ENCODE data around the gene FLRT1.

FLRT1 gene

GRCh38 chr11:64069401-64070313, 33.9 kb downstream of the FLRT1 start:
- H3K4me3 ChIP-seq (ENCODE audit: low read length), result no peak overlapping the region
- no peak for TF ChIP-seq ZNF274 (IDR thresholded peaks at IDR 0.05; ENCODE audit: low read depth, low read length)

- H3K4me3 ChIP-seq (ENCODE audit: low read length), result no peak overlapping the region
- no peak for TF ChIP-seq ZNF274 (IDR thresholded peaks at IDR 0.05; ENCODE audit: low read depth, low read length)
Observed at GRCh38 chr11:64070314-64070681, 34.6 kb downstream of the FLRT1 start.

DNA sequence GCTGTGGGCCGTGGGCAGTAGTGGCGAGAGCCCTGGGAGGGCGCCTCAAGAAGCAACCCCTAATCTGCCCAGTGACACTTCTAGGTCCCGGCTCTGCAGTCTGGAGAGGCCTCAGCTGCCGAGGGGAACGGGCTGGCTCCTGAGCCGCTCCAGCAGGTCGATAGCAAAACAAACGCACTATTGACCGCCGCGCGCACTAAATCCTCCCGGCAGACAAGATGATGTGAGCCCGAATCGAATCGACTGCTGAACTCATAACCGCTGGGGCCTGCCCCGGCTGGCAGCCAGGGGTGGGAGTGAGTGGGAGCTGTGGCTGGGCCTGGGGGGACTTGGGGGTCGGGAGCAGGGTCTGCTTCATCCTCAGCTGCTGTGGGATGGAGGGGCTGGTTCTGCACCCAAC, 36.1 kb downstream of the FLRT1 start:
- no peak for TF ChIP-seq ZNF274 (IDR thresholded peaks at IDR 0.05; ENCODE audit: low read depth, low read length)
- H3K4me3 ChIP-seq (ENCODE audit: low read length), result no peak overlapping the region

- TF ChIP-seq ZNF274 (IDR thresholded peaks at IDR 0.05; ENCODE audit: low read depth, low read length), result no peak
- H3K4me3 ChIP-seq (ENCODE audit: low read length), result no peak overlapping the region
Observed at GRCh38 chr11:64072403-64072802, 36.7 kb downstream of the FLRT1 start.

DNA sequence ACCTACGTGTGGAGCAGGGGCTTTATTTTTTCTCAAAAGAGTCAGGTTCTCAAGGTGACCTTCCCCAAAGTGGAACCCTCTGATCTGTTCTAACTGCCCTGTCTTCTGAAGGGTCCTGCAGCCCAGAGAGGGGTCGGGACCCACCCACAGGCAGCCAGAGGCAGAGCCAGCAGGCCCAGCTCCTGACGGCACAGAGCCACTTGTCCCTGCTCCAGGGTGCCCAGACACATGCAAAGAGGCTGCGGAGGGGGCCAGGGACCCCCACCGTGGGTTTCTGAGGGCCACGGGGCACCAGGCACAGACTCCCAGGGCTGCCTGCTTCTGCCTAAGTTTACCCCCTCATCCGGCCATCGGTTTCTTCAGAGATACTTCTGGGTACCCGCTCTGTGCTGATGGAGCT, 37.1 kb downstream of the FLRT1 start:
- no peak for TF ChIP-seq ZNF274 (IDR thresholded peaks at IDR 0.05; ENCODE audit: low read depth, low read length)
- H3K4me3 ChIP-seq (ENCODE audit: low read length), result no peak overlapping the region

DNA sequence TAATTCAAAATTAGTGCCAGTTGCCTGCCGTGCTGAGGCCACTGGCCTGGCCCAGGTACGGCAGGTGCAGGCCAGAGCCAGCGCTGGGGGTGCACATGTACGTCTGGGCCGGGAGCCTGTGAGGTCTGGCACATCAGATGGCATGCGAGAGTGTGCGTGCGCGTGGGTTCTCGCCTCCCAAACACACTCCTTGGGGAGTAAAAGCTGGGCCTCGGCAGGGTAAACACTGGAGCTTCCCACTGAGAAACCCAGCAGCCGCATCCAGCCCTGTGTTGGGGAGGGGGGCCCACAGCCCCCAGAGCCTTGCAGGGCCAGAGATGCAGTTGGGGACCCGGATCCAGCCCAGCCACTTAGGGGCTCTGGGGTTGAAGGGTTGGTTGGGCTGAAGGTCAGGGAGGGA, 37.8 kb downstream of the FLRT1 start:
- no peak overlapping the region for H3K4me3 ChIP-seq (ENCODE audit: low read length)
- no peak for TF ChIP-seq ZNF274 (IDR thresholded peaks at IDR 0.05; ENCODE audit: low read depth, low read length)

GRCh38 chr11:64074239-64074638, 38.5 kb downstream of the FLRT1 start:
- no peak overlapping the region for H3K4me3 ChIP-seq (ENCODE audit: low read length)
- no peak for TF ChIP-seq ZNF274 (IDR thresholded peaks at IDR 0.05; ENCODE audit: low read depth, low read length)

DNA sequence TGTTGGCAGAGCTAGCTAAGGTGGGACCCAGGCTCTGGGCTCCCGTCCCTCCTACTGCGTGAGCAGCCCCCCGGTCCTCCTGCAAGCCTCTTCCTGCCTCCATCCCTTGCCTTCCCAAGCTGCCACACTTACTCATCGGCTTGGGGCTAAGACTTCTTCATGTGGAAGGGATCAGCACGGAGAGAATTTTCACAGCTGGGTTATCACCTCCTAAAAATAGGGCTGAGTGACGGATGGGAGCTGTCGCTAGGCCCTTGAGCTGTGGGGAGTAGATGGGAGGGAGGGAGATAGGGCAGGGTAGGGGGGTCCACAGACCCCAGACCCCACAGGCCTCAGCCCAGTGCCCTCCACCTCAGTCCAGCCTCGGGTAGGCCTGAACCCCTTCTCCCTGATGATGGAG, 41.0 kb downstream of the FLRT1 start:
- no peak for TF ChIP-seq ZNF274 (IDR thresholded peaks at IDR 0.05; ENCODE audit: low read depth, low read length)

GRCh38 chr11:64077607-64078006, 41.9 kb downstream of the FLRT1 start:
- TF ChIP-seq ZNF274 (IDR thresholded peaks at IDR 0.05; ENCODE audit: low read depth, low read length), result no peak
- H3K4me3 ChIP-seq (ENCODE audit: low read length), result no peak overlapping the region

More for the DNA sequence above, 41.0 kb downstream of the FLRT1 start:
- no peak overlapping the region for H3K4me3 ChIP-seq (ENCODE audit: low read length)

GRCh38 chr11:64078284-64078683, 42.6 kb downstream of the FLRT1 start:
- no peak for TF ChIP-seq ZNF274 (IDR thresholded peaks at IDR 0.05; ENCODE audit: low read depth, low read length)
- H3K4me3 ChIP-seq (ENCODE audit: low read length), result no peak overlapping the region

DNA sequence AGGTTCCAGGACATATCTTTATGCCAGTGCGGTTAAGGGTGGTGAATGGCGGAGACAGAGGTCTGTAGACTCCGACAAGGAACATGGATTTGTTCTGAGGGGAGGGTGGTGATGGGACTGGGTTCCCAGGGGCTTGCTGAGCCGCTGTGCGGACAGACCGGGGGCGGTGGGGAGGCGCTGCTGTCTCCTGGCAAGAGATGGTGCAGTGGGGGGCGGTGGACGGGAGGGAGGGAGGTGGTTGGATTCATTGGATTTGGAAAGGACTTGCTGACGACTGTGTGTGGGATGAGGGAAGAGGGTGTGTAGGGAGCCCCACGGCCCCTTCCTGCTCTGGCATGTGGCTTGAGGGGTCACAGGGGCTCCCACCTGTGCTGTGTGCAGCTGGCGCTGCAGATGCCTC, 43.2 kb downstream of the FLRT1 start:
- no peak for TF ChIP-seq ZNF274 (IDR thresholded peaks at IDR 0.05; ENCODE audit: low read depth, low read length)
- no peak overlapping the region for H3K4me3 ChIP-seq (ENCODE audit: low read length)

GRCh38 chr11:64080390-64080789, 44.7 kb downstream of the FLRT1 start:
- no peak for TF ChIP-seq ZNF274 (IDR thresholded peaks at IDR 0.05; ENCODE audit: low read depth, low read length)

GRCh38 chr11:64081745-64082442, 46.2 kb downstream of the FLRT1 start:
- TF ChIP-seq ZNF274 (IDR thresholded peaks at IDR 0.05; ENCODE audit: low read depth, low read length), result no peak
- no peak overlapping the region for H3K4me3 ChIP-seq (ENCODE audit: low read length)

More at GRCh38 chr11:64080390-64080789, 44.7 kb downstream of the FLRT1 start:
- no peak overlapping the region for H3K4me3 ChIP-seq (ENCODE audit: low read length)

- no peak for TF ChIP-seq ZNF274 (IDR thresholded peaks at IDR 0.05; ENCODE audit: low read depth, low read length)
- H3K4me3 ChIP-seq (ENCODE audit: low read length), result no peak overlapping the region
Observed at GRCh38 chr11:64083398-64084080, 47.8 kb downstream of the FLRT1 start.
